Lower leg skin (tissue), 4 donors: ENCODE results near the gene SDCCAG8. TPM values are rescaled to one million over a fixed set of nuclear protein-coding genes. Genes with fewer than 3 reads are reported as not detected.

Experiments used
- DNase-seq, 2 donors: peaks; one replicate each; pipeline ENCODE4 v3.0.0-alpha.2; 2019; ENCODE audit warnings: low spot score in 2 of 2
- H3K4me3 ChIP-seq: fragments of 200-600 bp; sonication (generic); 2 replicates; pipeline ENCODE4 v1.5.1; 2017; ENCODE audit warnings: mild to moderate bottlenecking, low read depth; ENCODE audit not compliant: poor library complexity, severe bottlenecking
- POLR2A ChIP-seq, 2 donors: fragments of 450-650 bp; IDR thresholded peaks; one replicate each; pipeline ENCODE4 v1.6.1; 2016 to 2017; ENCODE audit warnings: antibody characterized with exemption in 2 of 2, mild to moderate bottlenecking in 1 of 2, moderate library complexity in 1 of 2
- WGBS, 2 donors: methylation state at CpG; one replicate each; pipeline ENCODE4 v1.1.5; 2018; 5-methylcytosine and 5-hydroxymethylcytosine counted together
- intact Hi-C: fragments of 100-400 bp; cut with DNase I; formaldehyde crosslinking; loops from one replicate; pipeline ENCODE4 v1.15.0; 2023; ENCODE audit warnings: low total_unique reads
- total RNA-seq, 4 donors: library from RNA; depleted of rRNA; stranded (reverse); fragments of >200 nt; gene quantifications; one replicate each; pipeline ENCODE4 v1.1.0, GENCODE V29; 2016
- TF ChIP-seq, protein P1 (sequence below), 3 donors: fragments of 450-650 bp; IDR thresholded peaks; one replicate each; pipeline ENCODE4 v1.5.1; 2016; ENCODE audit warnings: antibody characterized with exemption in 3 of 3, mild to moderate bottlenecking in 3 of 3, moderate library complexity in 2 of 3

SDCCAG8 gene
- total RNA-seq, 4 donors from 2014 or later, result 20.0 to 53.6 (median 48.9) TPM

DNA sequence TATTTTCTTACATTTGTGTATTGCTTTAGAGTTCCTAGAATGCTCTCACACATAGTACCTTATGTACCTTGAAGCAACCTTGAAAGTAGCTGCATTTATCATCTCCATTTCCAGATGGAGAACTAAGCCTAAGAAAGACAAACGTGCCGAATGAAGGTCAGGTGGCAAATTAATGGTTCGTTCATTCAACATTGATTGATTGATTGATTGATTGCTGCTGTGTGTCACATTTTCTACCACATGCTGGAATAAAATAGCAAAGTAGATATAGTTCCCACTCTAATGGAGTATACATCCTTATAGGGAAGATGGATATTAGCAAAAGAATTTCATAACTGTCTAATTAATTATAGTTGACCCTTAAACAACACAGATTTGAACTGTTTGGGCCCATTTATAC is 172.2 kb downstream of the SDCCAG8 start:
- WGBS, 2 donors, result 94 to 97% methylated on average over 3 of the region's 3 CpGs
- no peak for TF ChIP-seq POLR2A (IDR thresholded peaks at IDR 0.05)
- TF ChIP-seq, protein P1, sequence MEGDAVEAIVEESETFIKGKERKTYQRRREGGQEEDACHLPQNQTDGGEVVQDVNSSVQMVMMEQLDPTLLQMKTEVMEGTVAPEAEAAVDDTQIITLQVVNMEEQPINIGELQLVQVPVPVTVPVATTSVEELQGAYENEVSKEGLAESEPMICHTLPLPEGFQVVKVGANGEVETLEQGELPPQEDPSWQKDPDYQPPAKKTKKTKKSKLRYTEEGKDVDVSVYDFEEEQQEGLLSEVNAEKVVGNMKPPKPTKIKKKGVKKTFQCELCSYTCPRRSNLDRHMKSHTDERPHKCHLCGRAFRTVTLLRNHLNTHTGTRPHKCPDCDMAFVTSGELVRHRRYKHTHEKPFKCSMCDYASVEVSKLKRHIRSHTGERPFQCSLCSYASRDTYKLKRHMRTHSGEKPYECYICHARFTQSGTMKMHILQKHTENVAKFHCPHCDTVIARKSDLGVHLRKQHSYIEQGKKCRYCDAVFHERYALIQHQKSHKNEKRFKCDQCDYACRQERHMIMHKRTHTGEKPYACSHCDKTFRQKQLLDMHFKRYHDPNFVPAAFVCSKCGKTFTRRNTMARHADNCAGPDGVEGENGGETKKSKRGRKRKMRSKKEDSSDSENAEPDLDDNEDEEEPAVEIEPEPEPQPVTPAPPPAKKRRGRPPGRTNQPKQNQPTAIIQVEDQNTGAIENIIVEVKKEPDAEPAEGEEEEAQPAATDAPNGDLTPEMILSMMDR (IDR thresholded peaks at IDR 0.05), result no peak
- no peak for DNase-seq
- intact Hi-C loops, result no loop called here
- no peak overlapping the region for H3K4me3 ChIP-seq

DNA sequence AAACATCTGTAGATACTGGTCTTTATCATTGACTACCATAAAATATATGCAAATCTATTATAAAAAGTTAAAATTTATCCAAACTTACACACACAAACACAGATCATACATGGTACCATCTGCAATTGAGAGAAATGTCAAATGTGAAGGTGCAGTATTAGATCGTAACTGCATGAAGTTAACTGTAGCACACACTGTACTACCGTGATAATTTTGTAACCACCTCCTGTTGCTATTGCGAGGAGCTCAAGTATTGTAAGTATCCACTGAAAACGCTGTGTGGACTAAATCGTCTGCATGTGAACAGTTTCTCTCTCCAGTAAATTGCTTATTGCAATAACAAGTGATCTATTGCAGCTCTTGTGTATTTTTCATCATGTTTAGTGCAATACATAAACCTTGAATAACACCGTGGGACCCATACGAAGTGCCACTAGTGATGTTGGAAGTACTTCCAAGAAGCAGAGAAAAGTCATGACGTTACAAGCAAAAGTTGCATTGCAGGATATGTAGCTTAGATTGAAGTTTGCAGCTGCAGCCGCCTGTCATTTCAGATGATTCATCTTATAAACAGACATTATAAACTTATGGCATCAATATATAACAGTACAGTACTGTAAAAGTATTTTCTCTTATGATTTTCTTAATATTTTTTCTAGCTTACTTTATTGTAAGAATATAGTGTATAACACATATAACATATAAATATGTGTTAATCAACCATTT is 172.9 kb downstream of the SDCCAG8 start:
- DNase-seq, result no peak
- intact Hi-C loops, result no loop called here
- H3K4me3 ChIP-seq, result no peak overlapping the region
- WGBS, 2 donors, result 80 to 82% methylated on average over 9 of the region's 9 CpGs
- TF ChIP-seq, protein P1 (IDR thresholded peaks at IDR 0.05), result no peak
- no peak for TF ChIP-seq POLR2A (IDR thresholded peaks at IDR 0.05)

DNA sequence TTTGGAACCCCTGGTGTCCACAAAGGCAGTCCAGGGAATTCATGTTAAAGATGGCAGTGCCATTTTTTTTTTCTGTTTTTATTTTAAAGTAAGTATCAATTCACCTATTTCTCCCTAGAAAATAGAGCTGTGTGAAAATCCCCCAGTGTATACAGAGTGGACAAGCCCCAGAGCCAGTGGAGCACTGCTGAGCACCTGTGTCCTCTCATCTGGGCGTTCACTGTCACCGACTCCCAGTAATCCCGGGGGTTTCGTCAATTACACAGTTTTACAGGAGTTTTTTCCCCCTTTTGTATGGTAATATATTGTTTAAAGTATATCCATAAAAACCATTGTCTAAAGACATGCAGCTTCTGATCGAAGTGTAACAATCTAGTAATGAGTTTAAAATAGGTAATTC is 175.8 kb downstream of the SDCCAG8 start:
- H3K4me3 ChIP-seq, result no peak overlapping the region
- DNase-seq, result no peak
- TF ChIP-seq, protein P1 (IDR thresholded peaks at IDR 0.05), result no peak
- TF ChIP-seq POLR2A (IDR thresholded peaks at IDR 0.05), result no peak
- WGBS, 2 donors, result 88 to 100% methylated on average over 5 of the region's 5 CpGs
- intact Hi-C loops, result no loop called here

DNA sequence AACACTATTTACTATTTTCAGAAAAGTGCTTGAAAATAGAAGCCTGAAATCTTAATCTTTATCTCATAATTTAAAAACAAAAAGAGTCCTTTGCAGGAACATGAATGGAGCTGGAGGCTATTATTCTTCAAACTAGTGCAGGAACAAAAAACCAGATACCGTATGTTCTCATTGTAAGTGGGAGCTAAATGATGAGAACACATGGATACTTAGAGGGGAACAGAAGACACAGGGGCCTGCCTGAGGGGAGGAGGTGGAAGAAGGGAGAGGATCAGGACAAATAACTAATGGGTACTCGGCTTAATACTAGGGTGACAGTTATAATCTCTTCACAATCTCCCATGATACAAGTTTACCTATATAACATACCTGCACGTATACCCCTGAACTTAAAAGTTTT is 176.3 kb downstream of the SDCCAG8 start:
- H3K4me3 ChIP-seq, result no peak overlapping the region
- intact Hi-C loops, result no loop called here
- 77 to 86% methylated on average over 3 of the region's 3 CpGs for WGBS, 2 donors
- DNase-seq, result no peak
- TF ChIP-seq, protein P1 (IDR thresholded peaks at IDR 0.05), result no peak
- no peak for TF ChIP-seq POLR2A (IDR thresholded peaks at IDR 0.05)

DNA sequence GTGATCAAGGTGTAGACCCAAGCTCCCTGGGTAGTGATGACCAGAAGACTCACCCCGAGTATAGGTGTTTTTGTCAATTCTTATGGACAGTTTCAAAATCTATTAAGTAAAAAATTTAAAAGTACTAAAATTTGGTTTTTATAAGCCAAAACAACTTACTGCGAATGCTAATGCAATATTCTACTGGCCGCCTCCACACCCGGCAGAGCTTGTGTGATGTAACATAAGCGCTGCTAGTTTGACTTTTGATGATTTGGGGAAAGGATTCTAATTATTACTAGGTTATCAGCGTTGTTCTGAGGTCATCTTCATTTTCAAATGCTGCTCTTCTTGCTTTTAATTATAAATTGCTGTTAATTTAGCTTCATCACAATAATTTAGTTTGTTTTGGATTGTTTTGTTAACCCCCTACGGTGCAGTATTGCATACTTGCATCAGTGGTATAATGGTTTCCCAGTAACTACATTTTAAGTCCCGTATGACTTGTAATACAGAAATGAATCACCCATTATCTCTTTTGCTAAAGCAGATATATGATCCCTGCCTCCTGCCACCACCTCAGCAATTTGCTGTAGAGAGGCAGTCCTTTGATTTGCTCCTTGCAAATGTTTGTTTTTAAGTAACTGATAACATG is 178.0 kb downstream of the SDCCAG8 start:
- 91 to 93% methylated on average over 8 of the region's 8 CpGs for WGBS, 2 donors
- DNase-seq, result no peak
- TF ChIP-seq POLR2A (IDR thresholded peaks at IDR 0.05), result no peak
- TF ChIP-seq, protein P1 (IDR thresholded peaks at IDR 0.05), result no peak
- no peak overlapping the region for H3K4me3 ChIP-seq
- intact Hi-C loops, result no loop called here
